Gastrocnemius medialis (tissue), 4 donors: ENCODE measurements around the gene CHCHD3. TPM values are rescaled to one million over a fixed set of nuclear protein-coding genes. Genes with fewer than 3 reads are reported as not detected.

Experiments used
- ATAC-seq, 2 donors: fragments of 150-250 bp; one replicate each; pipeline ENCODE4 v1.9.1; 2016
- DNase-seq, 2 donors: peaks; one replicate each; pipeline ENCODE4 v3.0.0-alpha.2; 2019
- H3K27ac ChIP-seq, 4 donors: fragments of 200-600 bp; sonication (generic); 1 replicate in 1 of 4; 2 replicates in 3 of 4; pipeline ENCODE4 v1.5.1; 2016 to 2018; ENCODE audit warnings: mild to moderate bottlenecking in 2 of 4, moderate library complexity in 1 of 4
- H3K27me3 ChIP-seq, 3 donors: fragments of 200-600 bp; sonication (generic) in 2 of 3; 1 replicate in 1 of 3; 2 replicates in 2 of 3; pipeline versions ENCODE4 v1.5.1 to v1.6.0; 2016 to 2019; ENCODE audit warnings: mild to moderate bottlenecking in 1 of 3, moderate library complexity in 1 of 3
- H3K36me3 ChIP-seq, 2 donors: fragments of 200-600 bp; sonication (generic) in 1 of 2; one replicate each; pipeline ENCODE4 v1.5.1; 2017 to 2018
- H3K4me1 ChIP-seq, 2 donors: fragments of 200-600 bp; sonication (generic) in 1 of 2; one replicate each; pipeline ENCODE4 v1.5.1; 2016 to 2017; ENCODE audit warnings: mild to moderate bottlenecking in 2 of 2
- H3K4me3 ChIP-seq, 4 donors: fragments of 200-600 bp; sonication (generic) in 3 of 4; 1 replicate in 1 of 4; 2 replicates in 3 of 4; pipeline ENCODE4 v1.5.1; 2016 to 2019; ENCODE audit warnings: mild to moderate bottlenecking in 2 of 4
- H3K9me3 ChIP-seq, 3 donors: fragments of 200-600 bp; sonication (generic) in 2 of 3; 1 replicate in 1 of 3; 2 replicates in 2 of 3; pipeline ENCODE4 v1.5.1; 2016 to 2019
- POLR2A ChIP-seq, 2 donors: fragments of 450-650 bp; IDR thresholded peaks; one replicate each; pipeline ENCODE4 v1.6.1; 2017; ENCODE audit warnings: antibody characterized with exemption in 2 of 2, mild to moderate bottlenecking in 2 of 2, moderate library complexity in 2 of 2
- in situ Hi-C, 4 donors: fragments of 200-750 bp; cut with MboI; loops; one replicate each; pipeline versions ENCODE4 v1.15.0 to v1.8.0; 2017; ENCODE audit warnings: low sequenced_read_pairs in 4 of 4
- intact Hi-C: fragments of 100-400 bp; cut with DNase I; formaldehyde crosslinking; loops from one replicate; pipeline ENCODE4 v1.15.1; 2023; ENCODE audit warnings: low total_unique reads
- total RNA-seq, 4 donors: library from RNA; depleted of rRNA; stranded (reverse); fragments of >200 nt; gene quantifications; one replicate each; pipeline versions ENCODE4 v1.1.0 to v1.2.3, GENCODE V29; 2016
- TF ChIP-seq, protein P1 (sequence below), 5 experiments: fragments of 450-650 bp in 3 of 5; fragments of 200-600 bp in 2 of 5; sonication (generic) in 2 of 5; IDR thresholded peaks in 4 of 5; conservative IDR thresholded peaks in 1 of 5; 1 replicate in 4 of 5; 2 replicates in 1 of 5; pipeline ENCODE4 v1.5.1; 2016 to 2019; ENCODE audit warnings: antibody characterized with exemption in 5 of 5, mild to moderate bottlenecking in 3 of 5, moderate library complexity in 3 of 5

Gene CHCHD3
- total RNA-seq, 4 donors from 2014 or later, result 110 to 177 (median 131) TPM

DNA sequence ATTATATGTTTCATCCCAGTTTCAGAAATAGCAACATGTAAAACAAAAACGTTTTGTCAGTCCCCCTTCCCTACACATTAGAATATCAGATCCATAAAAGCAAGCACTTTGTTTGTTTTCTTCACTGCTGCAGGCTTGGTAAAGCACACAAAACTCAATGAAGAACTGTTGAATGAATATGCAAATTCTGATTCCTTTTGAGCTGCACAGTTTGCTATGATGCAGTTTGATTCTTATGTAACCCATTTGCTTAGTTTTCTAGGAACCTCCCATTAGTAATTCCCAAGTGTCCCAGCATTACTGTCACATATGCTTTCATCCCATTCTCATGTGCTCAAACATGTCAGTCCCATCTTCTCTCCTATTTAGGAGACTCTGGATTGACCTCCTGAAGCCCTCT, 26.1 kb upstream of the CHCHD3 start:
- Histone ChIP-seq H3K4me3 (no peak overlapping the region), H3K36me3 (no peaks in the 10 kb centered on the region), H3K4me1 (no peaks in the 10 kb centered on the region), H3K27me3 (no peaks in the 10 kb centered on the region), H3K27ac (no peak overlapping the region), H3K9me3 (no peaks in the 10 kb centered on the region)
- no peak for TF ChIP-seq POLR2A (IDR thresholded peaks at IDR 0.05)
- TF ChIP-seq, protein P1, sequence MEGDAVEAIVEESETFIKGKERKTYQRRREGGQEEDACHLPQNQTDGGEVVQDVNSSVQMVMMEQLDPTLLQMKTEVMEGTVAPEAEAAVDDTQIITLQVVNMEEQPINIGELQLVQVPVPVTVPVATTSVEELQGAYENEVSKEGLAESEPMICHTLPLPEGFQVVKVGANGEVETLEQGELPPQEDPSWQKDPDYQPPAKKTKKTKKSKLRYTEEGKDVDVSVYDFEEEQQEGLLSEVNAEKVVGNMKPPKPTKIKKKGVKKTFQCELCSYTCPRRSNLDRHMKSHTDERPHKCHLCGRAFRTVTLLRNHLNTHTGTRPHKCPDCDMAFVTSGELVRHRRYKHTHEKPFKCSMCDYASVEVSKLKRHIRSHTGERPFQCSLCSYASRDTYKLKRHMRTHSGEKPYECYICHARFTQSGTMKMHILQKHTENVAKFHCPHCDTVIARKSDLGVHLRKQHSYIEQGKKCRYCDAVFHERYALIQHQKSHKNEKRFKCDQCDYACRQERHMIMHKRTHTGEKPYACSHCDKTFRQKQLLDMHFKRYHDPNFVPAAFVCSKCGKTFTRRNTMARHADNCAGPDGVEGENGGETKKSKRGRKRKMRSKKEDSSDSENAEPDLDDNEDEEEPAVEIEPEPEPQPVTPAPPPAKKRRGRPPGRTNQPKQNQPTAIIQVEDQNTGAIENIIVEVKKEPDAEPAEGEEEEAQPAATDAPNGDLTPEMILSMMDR (IDR thresholded peaks at IDR 0.05 in 4 of 5, conservative IDR thresholded peaks at IDR 0.05 in 1 of 5), result no peak
- no peak for ATAC-seq
- intact Hi-C loops, result no loop called here
- in situ Hi-C loops, result no loop called here
- DNase-seq, result no peak

DNA sequence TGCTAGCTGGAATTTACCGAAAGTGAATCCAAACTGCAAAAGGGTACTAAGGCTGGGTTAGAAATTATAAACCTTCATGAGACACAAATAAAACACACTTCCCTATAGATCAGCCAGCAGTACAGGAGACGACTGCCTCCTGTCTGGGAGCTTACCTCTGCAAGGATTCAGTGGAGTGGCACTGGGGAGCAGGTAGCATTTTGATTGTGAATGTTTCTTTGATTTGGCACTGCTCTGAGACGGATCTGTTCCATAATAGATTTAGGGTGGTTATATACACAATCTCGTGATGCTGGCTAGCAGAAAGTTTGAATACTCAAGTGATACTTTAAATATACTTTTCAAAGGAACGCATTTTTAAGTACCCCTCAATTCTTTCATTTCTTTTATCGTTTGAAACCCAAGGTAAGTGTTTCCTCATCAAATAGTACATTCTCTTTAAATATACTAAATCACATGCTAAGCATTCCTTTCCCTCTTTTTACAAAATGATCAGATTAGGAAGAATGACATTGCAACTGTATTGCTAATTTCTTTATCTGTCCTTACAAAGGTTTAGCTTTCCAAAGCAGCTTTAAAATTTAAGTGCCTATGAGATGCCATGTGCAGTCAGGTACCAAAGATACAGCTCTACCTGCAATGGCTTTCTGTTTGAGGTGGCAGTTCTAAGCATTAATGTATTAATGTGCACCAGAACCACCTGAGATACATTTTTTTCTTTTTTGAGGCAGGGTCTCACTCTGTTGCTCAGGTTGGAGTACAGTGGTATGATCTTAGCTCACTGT, 20.6 kb upstream of the CHCHD3 start:
- ATAC-seq (no peak), DNase-seq (no peak)
- peaks cover 0 to 6% of the 10 kb centered on the region in 2 donors for H3K4me1 ChIP-seq
- intact Hi-C loops (no loop called here), in situ Hi-C loops (no loop called here)
- H3K4me3 ChIP-seq, result no peak overlapping the region
- TF ChIP-seq POLR2A (IDR thresholded peaks at IDR 0.05), result no peak
- TF ChIP-seq, protein P1 (IDR thresholded peaks at IDR 0.05 in 4 of 5, conservative IDR thresholded peaks at IDR 0.05 in 1 of 5), result no peak
- no peaks in the 10 kb centered on the region for H3K27me3 ChIP-seq
- H3K27ac ChIP-seq, result no peak overlapping the region
- H3K9me3 ChIP-seq, result no peaks in the 10 kb centered on the region
- no peaks in the 10 kb centered on the region for H3K36me3 ChIP-seq

DNA sequence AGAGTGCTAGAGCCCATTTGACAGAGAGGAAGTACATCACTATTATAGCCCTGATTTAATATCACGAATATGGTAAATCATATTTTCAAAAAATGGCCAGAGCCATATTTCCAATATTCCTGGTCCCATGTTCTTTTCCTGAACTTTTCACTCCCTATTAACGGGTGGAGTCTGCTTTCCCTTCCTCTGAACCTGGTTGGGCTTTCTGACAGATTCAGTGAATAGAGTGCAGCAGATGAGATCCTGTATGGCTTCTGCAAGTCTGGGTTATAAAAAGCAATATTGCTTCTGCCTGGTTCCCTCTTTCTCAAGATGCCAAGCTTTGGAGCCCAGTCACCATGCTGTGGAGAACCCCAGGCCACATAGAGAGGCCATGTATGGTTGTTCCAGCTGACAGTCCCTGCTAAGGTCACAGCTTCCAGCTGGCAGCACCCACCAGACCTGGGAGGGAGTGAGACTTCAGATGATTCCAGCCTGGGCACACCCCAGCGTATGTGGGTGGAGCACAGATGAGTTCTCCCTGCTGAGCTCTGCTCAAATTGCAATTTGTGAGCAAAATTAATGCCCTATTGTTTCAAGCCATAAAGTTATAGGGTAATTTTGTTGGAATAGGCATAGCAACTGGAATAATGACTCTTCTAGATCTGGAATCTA, 17.9 kb upstream of the CHCHD3 start:
- in situ Hi-C loops, result no loop called here
- Histone ChIP-seq H3K4me3 (no peak overlapping the region), H3K27ac (no peak overlapping the region), H3K36me3 (no peaks in the 10 kb centered on the region), H3K4me1 (peaks cover 0 to 6% of the 10 kb centered on the region in 2 donors), H3K27me3 (no peaks in the 10 kb centered on the region), H3K9me3 (no peaks in the 10 kb centered on the region)
- no peak for TF ChIP-seq POLR2A (IDR thresholded peaks at IDR 0.05)
- TF ChIP-seq, protein P1 (IDR thresholded peaks at IDR 0.05 in 4 of 5, conservative IDR thresholded peaks at IDR 0.05 in 1 of 5), result no peak
- ATAC-seq (no peak), DNase-seq (no peak)
- intact Hi-C loops, result no loop called here

DNA sequence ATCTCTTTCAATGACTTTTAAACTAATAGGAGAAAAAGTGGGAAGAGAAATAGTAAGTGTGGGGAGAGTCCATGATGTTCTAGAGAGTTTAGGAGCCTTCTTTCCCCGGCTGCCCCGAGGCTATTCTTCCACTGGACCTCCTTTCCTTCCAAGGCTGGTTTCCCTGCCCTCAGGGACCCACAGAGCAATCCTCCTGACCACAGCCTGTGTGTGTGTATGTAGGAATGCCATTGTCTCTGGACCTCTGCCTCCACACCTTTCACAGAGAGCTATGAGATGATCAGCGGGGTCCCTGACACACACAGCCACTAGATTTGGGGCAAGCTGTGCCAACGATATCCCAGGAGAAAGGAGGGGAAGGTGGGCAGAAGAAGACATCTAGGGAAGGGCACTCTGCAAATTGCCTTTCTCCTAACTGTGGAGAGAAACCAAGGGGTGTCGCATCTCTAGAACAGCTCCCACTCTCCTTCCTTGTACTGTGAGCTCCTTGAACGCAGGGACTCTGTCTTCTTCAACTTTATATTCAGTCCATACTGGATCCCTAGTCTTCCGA, 13.3 kb upstream of the CHCHD3 start:
- H3K27ac ChIP-seq, result no peak overlapping the region
- no peaks in the 10 kb centered on the region for H3K27me3 ChIP-seq
- ATAC-seq, result no peak
- no peak for TF ChIP-seq POLR2A (IDR thresholded peaks at IDR 0.05)
- TF ChIP-seq, protein P1 (IDR thresholded peaks at IDR 0.05 in 4 of 5, conservative IDR thresholded peaks at IDR 0.05 in 1 of 5), result no peak
- no peak overlapping the region for H3K4me3 ChIP-seq
- no peak for DNase-seq
- no peaks in the 10 kb centered on the region for H3K36me3 ChIP-seq
- intact Hi-C loops (no loop called here), in situ Hi-C loops (no loop called here)
- no peaks in the 10 kb centered on the region for H3K9me3 ChIP-seq
- no peaks in the 10 kb centered on the region for H3K4me1 ChIP-seq
